ENCODE results near the gene ILKAP. TPM values are rescaled to one million over a fixed set of nuclear protein-coding genes. Genes with fewer than 3 reads are reported as not detected.

The ILKAP gene
- total RNA-seq, 1 donor, result 19.4 TPM

GRCh38 chr2:238139196-238140039 lies 64.1 kb downstream of the ILKAP start:
- no peak for DNase-seq (ENCODE audit: low read depth in 2 of 3, low spot score in 2 of 3)

GRCh38 chr2:238138331-238139195 lies 64.9 kb downstream of the ILKAP start, which contains the start of gene KLHL30:
Gene KLHL30 (plus strand): TSS chr2:238138668. CDS start chr2:238140755, 2,087 bp downstream.
- DNase-seq (ENCODE audit: low read depth in 2 of 3, low spot score in 2 of 3), result no peak

DNA sequence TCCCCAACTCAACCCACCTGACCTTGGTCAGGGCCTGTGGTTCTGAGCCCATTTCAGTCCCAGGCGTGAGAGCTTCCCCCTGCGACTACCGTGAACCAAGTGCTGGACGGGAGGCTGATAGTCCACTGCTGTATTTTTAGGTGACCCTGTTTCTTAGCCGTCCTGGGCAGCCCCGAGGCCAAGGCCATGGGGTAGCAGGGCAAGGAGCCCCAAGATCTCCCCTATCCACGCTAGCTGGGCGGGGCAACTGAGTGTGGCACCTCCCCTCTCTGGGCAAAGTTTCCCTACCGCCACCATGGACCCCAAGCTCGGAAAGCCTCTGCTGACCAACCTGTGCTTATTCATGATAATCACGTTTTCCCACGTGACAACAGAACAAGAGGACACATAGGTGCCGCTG lies 65.6 kb downstream of the ILKAP start:
- DNase-seq (ENCODE audit: low read depth in 2 of 3, low spot score in 2 of 3), result no peak

- DNase-seq (ENCODE audit: low read depth in 2 of 3, low spot score in 2 of 3), result no peak
Measured at GRCh38 chr2:238136820-238137537, 66.5 kb downstream of the ILKAP start.

DNA sequence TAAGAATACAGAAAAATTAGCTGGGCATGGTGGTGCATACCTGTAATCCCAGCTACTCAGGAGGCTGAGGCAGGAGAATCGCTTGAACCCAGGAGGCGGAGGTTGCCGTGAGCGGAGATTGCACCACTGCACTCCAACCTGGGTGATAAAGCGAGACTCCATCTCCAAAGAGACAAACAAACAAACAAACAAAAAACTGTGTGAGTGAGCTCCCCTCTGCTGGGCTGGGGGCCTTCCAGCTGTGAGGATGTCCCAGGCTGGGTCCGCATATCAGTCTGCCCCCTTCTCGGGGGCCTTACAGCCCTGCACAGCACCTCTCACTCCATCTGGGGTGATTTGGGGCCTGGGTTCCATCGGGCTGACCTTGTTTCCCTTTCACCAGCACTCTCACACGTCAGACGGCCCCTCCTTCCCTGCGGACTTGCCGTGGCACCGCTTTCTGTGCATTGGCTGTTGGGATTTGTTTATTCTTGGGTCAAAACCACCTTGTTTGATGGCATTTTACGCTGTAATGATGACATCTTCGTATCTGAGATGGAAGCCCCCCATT lies 67.8 kb downstream of the ILKAP start:
- DNase-seq (ENCODE audit: low read depth in 2 of 3, low spot score in 2 of 3), result no peak

GRCh38 chr2:238134393-238134785 lies 69.1 kb downstream of the ILKAP start:
- no peak for DNase-seq (ENCODE audit: low read depth in 2 of 3, low spot score in 2 of 3)

- no peak for DNase-seq (ENCODE audit: low read depth in 2 of 3, low spot score in 2 of 3)
Measured at GRCh38 chr2:238133499-238134392, 69.7 kb downstream of the ILKAP start.

- DNase-seq (ENCODE audit: low read depth in 2 of 3, low spot score in 2 of 3), result no peak
Measured at GRCh38 chr2:238132463-238133450, 70.7 kb downstream of the ILKAP start.

GRCh38 chr2:238131761-238132462 lies 71.6 kb downstream of the ILKAP start:
- DNase-seq (ENCODE audit: low read depth in 2 of 3, low spot score in 2 of 3), result no peak

GRCh38 chr2:238130696-238131628 lies 72.5 kb downstream of the ILKAP start:
- no peak for DNase-seq (ENCODE audit: low read depth in 2 of 3, low spot score in 2 of 3)

DNA sequence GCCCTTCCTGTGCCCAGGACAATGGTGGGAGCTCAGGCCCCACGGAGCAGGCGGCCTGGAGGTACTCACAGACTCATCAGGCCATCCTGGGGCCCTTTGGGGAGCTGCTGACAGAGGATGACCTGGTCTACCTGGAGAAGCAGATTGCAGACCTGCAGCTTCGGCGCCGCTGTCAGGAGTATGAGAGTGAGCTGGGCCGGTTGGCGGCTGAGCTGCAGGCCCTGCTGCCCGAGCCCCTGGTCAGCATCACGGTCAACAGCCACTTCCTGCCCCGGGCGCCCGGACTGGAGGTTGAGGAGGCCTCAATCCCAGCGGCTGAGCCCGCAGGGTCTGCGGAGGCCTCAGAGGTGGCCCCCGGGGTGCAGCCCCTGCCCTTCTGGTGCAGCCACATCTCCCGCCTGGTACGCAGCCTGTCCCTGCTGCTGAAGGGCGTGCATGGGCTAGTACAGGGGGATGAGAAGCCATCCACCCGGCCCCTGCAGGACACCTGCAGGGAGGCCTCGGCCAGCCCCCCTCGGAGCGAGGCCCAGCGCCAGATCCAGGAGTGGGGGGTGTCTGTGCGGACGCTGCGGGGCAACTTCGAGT lies 73.3 kb downstream of the ILKAP start:
- DNase-seq (ENCODE audit: low read depth in 2 of 3, low spot score in 2 of 3), result no peak

- no peak for DNase-seq (ENCODE audit: low read depth in 2 of 3, low spot score in 2 of 3)
Measured at GRCh38 chr2:238129166-238130010, 74.1 kb downstream of the ILKAP start.

GRCh38 chr2:238128534-238129001 lies 74.9 kb downstream of the ILKAP start:
- no peak for DNase-seq (ENCODE audit: low read depth in 2 of 3, low spot score in 2 of 3)

DNA sequence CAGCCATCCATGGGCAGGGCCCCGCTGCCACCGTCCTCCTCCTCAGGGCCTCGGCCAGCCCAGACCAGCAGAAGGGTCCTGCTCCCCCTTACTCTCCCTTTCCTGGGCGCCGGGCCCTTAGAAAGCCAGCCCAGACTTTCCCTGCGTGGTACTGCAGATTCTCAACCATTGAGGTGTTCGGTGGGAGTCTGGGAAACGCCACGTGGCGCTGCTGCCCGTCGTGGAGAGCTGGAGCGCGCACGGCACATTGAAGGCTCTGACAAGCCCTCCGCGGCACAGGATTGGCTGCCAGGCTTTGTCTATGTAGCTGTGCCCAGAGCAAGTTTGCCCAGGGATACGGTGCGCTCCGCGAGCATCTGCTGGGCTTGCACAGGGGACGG lies 75.4 kb downstream of the ILKAP start:
- no peak for DNase-seq (ENCODE audit: low read depth in 2 of 3, low spot score in 2 of 3)

Data from hematopoietic multipotent progenitor cell (in vitro differentiated cells).